ENCODE data around the gene CLGN. TPM values are rescaled to one million over a fixed set of nuclear protein-coding genes. Genes with fewer than 3 reads are reported as not detected.
"Not testable (repeated sequence)": the region's sequence is repeated elsewhere in the genome, so short reads cannot be mapped to it uniquely, and the experiment has no call there.

CLGN gene
- total RNA-seq, 1 donor from 2014 or later: 1.1 TPM

DNA sequence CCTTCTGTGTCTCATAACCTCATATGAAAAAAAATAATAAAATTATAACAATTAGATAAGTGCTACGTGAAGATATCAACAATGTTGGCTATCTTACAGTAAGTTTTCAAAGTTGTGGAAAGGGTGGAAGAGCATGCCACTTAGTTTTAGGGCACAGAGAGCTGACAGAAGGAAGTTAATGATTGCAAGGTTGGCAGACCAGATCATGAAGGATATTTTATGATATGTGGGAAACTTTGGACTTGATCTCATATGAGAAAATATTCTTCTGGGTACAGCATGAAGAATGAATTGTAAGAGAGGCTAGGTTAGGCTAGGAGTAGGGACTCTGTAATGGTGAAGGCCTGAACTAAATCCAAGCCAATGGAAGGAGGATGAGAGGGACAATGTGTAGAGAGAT is 36.2 kb upstream of the CLGN start:
- intact Hi-C loops (cut with DNase I): no loop called here

DNA sequence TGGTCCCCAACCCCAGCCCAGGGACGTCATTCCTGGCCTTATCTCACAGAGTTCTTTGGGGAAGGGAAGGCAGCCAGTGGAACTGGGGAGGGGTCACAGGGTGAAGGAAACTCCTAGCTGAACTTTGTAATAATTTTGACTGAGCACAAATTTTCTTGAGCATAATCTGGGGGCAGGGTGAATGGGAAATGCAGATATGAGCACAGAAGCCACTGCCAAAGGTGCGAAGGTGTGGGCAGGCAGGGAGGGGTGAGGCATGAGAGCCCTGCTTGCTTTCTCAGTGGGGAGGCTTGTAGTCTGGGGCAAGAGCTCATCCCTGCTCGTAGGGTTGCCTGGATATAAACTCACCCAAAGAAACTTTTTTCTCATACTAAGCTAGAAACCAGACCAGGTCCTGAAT is 35.7 kb upstream of the CLGN start:
- no peaks in the 10 kb centered on the region for H3K36me3 ChIP-seq
- H3K4me3 ChIP-seq: no peak overlapping the region
- no peak for ATAC-seq
- H3K4me1 ChIP-seq: no peaks in the 10 kb centered on the region
- TF ChIP-seq, protein P1, sequence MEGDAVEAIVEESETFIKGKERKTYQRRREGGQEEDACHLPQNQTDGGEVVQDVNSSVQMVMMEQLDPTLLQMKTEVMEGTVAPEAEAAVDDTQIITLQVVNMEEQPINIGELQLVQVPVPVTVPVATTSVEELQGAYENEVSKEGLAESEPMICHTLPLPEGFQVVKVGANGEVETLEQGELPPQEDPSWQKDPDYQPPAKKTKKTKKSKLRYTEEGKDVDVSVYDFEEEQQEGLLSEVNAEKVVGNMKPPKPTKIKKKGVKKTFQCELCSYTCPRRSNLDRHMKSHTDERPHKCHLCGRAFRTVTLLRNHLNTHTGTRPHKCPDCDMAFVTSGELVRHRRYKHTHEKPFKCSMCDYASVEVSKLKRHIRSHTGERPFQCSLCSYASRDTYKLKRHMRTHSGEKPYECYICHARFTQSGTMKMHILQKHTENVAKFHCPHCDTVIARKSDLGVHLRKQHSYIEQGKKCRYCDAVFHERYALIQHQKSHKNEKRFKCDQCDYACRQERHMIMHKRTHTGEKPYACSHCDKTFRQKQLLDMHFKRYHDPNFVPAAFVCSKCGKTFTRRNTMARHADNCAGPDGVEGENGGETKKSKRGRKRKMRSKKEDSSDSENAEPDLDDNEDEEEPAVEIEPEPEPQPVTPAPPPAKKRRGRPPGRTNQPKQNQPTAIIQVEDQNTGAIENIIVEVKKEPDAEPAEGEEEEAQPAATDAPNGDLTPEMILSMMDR (IDR thresholded peaks at IDR 0.05): no peak
- no peak overlapping the region for H3K27ac ChIP-seq
- intact Hi-C loops (cut with DNase I): no loop called here
- no peak for DNase-seq
- no peaks in the 10 kb centered on the region for H3K27me3 ChIP-seq (ENCODE audit: low read depth)
- no peaks in the 10 kb centered on the region for H3K9me3 ChIP-seq

More for the DNA sequence above, 36.2 kb upstream of the CLGN start:
- Histone ChIP-seq H3K27me3 (ENCODE audit: low read depth) (no peaks in the 10 kb centered on the region), H3K4me3 (no peak overlapping the region), H3K9me3 (no peaks in the 10 kb centered on the region), H3K27ac (no peak overlapping the region), H3K4me1 (no peaks in the 10 kb centered on the region), H3K36me3 (no peaks in the 10 kb centered on the region)
- ATAC-seq (no peak), DNase-seq (no peak)
- TF ChIP-seq, protein P1 (IDR thresholded peaks at IDR 0.05): no peak

DNA sequence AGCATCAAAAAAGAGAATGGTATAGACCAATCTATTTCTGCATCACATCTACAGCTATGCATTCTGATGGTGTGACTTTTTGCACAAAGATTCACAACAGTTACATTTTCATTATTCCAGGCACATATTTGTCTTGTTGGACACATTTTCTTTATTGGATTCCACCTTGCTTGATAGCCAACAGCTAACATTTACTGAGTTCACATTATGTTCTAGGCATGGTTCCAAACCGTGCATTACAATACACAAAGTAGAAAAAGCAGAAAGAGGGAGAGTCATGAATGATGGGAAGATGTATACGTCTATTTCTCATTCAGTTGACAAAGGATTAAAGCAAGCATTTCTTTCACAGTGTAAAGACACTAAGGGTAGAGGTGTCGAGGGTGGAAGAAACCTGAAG is 22.9 kb upstream of the CLGN start:
- intact Hi-C loops (cut with DNase I): no loop called here
- ATAC-seq (no peak), DNase-seq (no peak)
- Histone ChIP-seq H3K27ac (no peak overlapping the region), H3K4me3 (no peak overlapping the region), H3K27me3 (ENCODE audit: low read depth) (no peaks in the 10 kb centered on the region), H3K4me1 (no peaks in the 10 kb centered on the region), H3K36me3 (no peaks in the 10 kb centered on the region), H3K9me3 (no peaks in the 10 kb centered on the region)
- TF ChIP-seq, protein P1 (IDR thresholded peaks at IDR 0.05): no peak

- ATAC-seq (no peak), DNase-seq (no peak)
- TF ChIP-seq, protein P1 (IDR thresholded peaks at IDR 0.05): no peak
Measured at GRCh38 chr4:140448830-140449229, 21.4 kb upstream of the CLGN start.

DNA sequence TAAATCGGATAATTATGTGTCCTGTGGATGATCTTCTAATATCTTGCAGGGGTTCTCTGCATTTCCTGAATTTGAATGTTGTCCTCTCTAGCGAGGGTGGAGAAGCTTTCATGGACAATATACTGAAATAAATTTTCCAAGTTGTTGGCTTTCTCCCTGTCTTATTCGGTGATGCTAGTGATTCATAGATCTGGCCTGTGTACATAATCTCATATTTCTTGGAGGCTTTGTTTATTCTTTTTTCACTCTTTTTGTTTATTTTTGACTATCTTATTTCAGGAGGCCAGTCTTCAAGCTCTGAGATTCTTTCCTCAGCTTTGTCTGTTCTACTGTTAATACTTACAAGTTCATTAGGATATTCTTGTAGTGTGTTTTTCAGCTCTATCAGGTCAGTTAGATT is 20.7 kb upstream of the CLGN start:
- Histone ChIP-seq H3K27me3 (ENCODE audit: low read depth) (no peaks in the 10 kb centered on the region), H3K27ac (no peak overlapping the region), H3K4me1 (no peaks in the 10 kb centered on the region), H3K4me3 (no peak overlapping the region), H3K36me3 (no peaks in the 10 kb centered on the region), H3K9me3 (no peaks in the 10 kb centered on the region)
- no peak for DNase-seq
- intact Hi-C loops (cut with DNase I): no loop called here
- ATAC-seq: no peak
- TF ChIP-seq, protein P1 (IDR thresholded peaks at IDR 0.05): no peak

More at GRCh38 chr4:140448830-140449229, 21.4 kb upstream of the CLGN start:
- Histone ChIP-seq H3K27me3 (ENCODE audit: low read depth) (no peaks in the 10 kb centered on the region), H3K9me3 (no peaks in the 10 kb centered on the region), H3K36me3 (no peaks in the 10 kb centered on the region), H3K4me1 (no peaks in the 10 kb centered on the region), H3K4me3 (no peak overlapping the region), H3K27ac (no peak overlapping the region)
- intact Hi-C loops (cut with DNase I): no loop called here

- intact Hi-C loops (cut with DNase I): not testable (repeated sequence)
Measured at GRCh38 chr4:140444347-140444746, 16.9 kb upstream of the CLGN start.

More at GRCh38 chr4:140444347-140444746, 16.9 kb upstream of the CLGN start:
- DNase-seq; H3K4me3 ChIP-seq; ATAC-seq; H3K9me3 ChIP-seq; H3K27me3 ChIP-seq (ENCODE audit: low read depth); H3K36me3 ChIP-seq; H3K4me1 ChIP-seq; H3K27ac ChIP-seq: not testable (repeated sequence)
